SK-N-SH treated with all-trans-retinoic acid at 6 μM for 48 hours (cell line): ENCODE data around the gene GALNT15.

Source experiments
- ATAC-seq: fragments of 200-7000 bp; cut with Tn5 transposase; 3 replicates; pipeline ENCODE4 v1.9.1; 2020; ENCODE audit warnings: mild to moderate bottlenecking, moderate library complexity
- BACH2 ChIP-seq: fragments of 250-450 bp; sonication (Bioruptor Pico); IDR thresholded peaks from 2 replicates; pipeline ENCODE4 v1.9.0; 2021; ENCODE audit warnings: mild to moderate bottlenecking, borderline replicate concordance
- CREB5 ChIP-seq: fragments of 250-450 bp; sonication (Bioruptor Pico); IDR thresholded peaks from 2 replicates; pipeline ENCODE4 v1.5.1; 2020; ENCODE audit warnings: low read depth, mild to moderate bottlenecking, moderate library complexity
- CSDC2 ChIP-seq: fragments of 250-450 bp; sonication (Bioruptor Pico); IDR thresholded peaks from 2 replicates; pipeline ENCODE4 v1.5.0; 2020; ENCODE audit warnings: mild to moderate bottlenecking, moderate library complexity
- CSRNP3 ChIP-seq: fragments of 250-450 bp; sonication (Bioruptor Pico); IDR thresholded peaks from 2 replicates; pipeline ENCODE4 v1.5.1; 2021; ENCODE audit warnings: mild to moderate bottlenecking, moderate library complexity
- OSR1 ChIP-seq: fragments of 250-450 bp; sonication (Bioruptor Pico); IDR thresholded peaks from 2 replicates; pipeline ENCODE4 v1.8.0; 2022; ENCODE audit warnings: moderate library complexity, mild to moderate bottlenecking, inconsistent platforms
- PATZ1 ChIP-seq: fragments of 250-450 bp; sonication (Bioruptor Pico); IDR thresholded peaks from 2 replicates; pipeline ENCODE4 v1.8.0; 2020; ENCODE audit warnings: mild to moderate bottlenecking, moderate library complexity, borderline replicate concordance
- POU6F1 ChIP-seq: fragments of 250-450 bp; sonication (Bioruptor Pico); IDR thresholded peaks from 2 replicates; pipeline ENCODE4 v1.8.0; 2021; ENCODE audit warnings: low read depth, mild to moderate bottlenecking, moderate library complexity, borderline replicate concordance
- SNAI2 ChIP-seq: fragments of 250-450 bp; sonication (Bioruptor Pico); IDR thresholded peaks from 2 replicates; pipeline ENCODE4 v1.5.0; 2020; ENCODE audit warnings: mild to moderate bottlenecking, moderate library complexity
- TSHZ2 ChIP-seq: fragments of 250-450 bp; sonication (Bioruptor Pico); IDR thresholded peaks from 2 replicates; pipeline ENCODE4 v1.5.0; 2020; ENCODE audit warnings: mild to moderate bottlenecking, moderate library complexity
- ZC3H10 ChIP-seq: fragments of 250-450 bp; sonication (Bioruptor Pico); IDR thresholded peaks from 2 replicates; pipeline ENCODE4 v1.5.1; 2021; ENCODE audit warnings: mild to moderate bottlenecking, moderate library complexity
- ZFP3 ChIP-seq: fragments of 250-450 bp; sonication (Bioruptor Pico); IDR thresholded peaks from 2 replicates; pipeline ENCODE4 v1.5.0; 2020; ENCODE audit warnings: mild to moderate bottlenecking, moderate library complexity
- ZFP30 ChIP-seq: fragments of 450-650 bp; formaldehyde crosslinking; IDR thresholded peaks from 2 replicates; pipeline ENCODE4 v1.5.0; 2022; ENCODE audit warnings: mild to moderate bottlenecking, moderate library complexity
- ZNF565 ChIP-seq: fragments of 450-650 bp; formaldehyde crosslinking; conservative IDR thresholded peaks from 2 replicates; pipeline ENCODE4 v1.5.0; 2020; ENCODE audit warnings: low read depth, mild to moderate bottlenecking, moderate library complexity
- ZNF70 ChIP-seq: fragments of 450-650 bp; formaldehyde crosslinking; IDR thresholded peaks from 2 replicates; pipeline ENCODE4 v1.5.0; 2020; ENCODE audit warnings: mild to moderate bottlenecking, moderate library complexity
- ZNF8 ChIP-seq: fragments of 450-650 bp; formaldehyde crosslinking; IDR thresholded peaks from 2 replicates; pipeline ENCODE4 v1.5.0; 2020; ENCODE audit warnings: mild to moderate bottlenecking, moderate library complexity

GALNT15 gene

GRCh38 chr3:16190704-16191103 lies 16.2 kb downstream of the GALNT15 start:
- no peak for ATAC-seq
- TF ChIP-seq ZNF565 (CRISPR knock-in tag) (no peak), ZFP30 (CRISPR knock-in tag) (no peak), ZNF8 (CRISPR knock-in tag) (no peak), SNAI2 (CRISPR knock-in tag) (no peak), POU6F1 (CRISPR knock-in tag) (no peak), CSRNP3 (CRISPR knock-in tag) (no peak), CREB5 (CRISPR knock-in tag) (no peak)

- ATAC-seq = no peak
- no peak for TF ChIP-seq ZFP3 (CRISPR knock-in tag)
- TF ChIP-seq OSR1 (CRISPR knock-in tag) = no peak
- TF ChIP-seq PATZ1 (CRISPR knock-in tag) = no peak
- TF ChIP-seq ZC3H10 = no peak
- TF ChIP-seq TSHZ2 (CRISPR knock-in tag) = no peak
- no peak for TF ChIP-seq CSRNP3 (CRISPR knock-in tag)
- TF ChIP-seq BACH2 (CRISPR knock-in tag) = no peak
- no peak for TF ChIP-seq ZNF70 (CRISPR knock-in tag)
- no peak for TF ChIP-seq CSDC2 (CRISPR knock-in tag)
Observed at GRCh38 chr3:16191591-16191990, 17.1 kb downstream of the GALNT15 start.

- TF ChIP-seq TSHZ2 (CRISPR knock-in tag) = no peak
- ATAC-seq = no peak
Observed at GRCh38 chr3:16192176-16192811, 17.8 kb downstream of the GALNT15 start.
